Glomerular visceral epithelial cell (primary cell): ENCODE measurements around the gene ALG11.

ENCODE experiments used
- DNase-seq: peaks from one replicate; pipeline ENCODE4 v3.0.0-alpha.2; 2016; ENCODE audit errors: extremely low spot score

The ALG11 gene

DNA sequence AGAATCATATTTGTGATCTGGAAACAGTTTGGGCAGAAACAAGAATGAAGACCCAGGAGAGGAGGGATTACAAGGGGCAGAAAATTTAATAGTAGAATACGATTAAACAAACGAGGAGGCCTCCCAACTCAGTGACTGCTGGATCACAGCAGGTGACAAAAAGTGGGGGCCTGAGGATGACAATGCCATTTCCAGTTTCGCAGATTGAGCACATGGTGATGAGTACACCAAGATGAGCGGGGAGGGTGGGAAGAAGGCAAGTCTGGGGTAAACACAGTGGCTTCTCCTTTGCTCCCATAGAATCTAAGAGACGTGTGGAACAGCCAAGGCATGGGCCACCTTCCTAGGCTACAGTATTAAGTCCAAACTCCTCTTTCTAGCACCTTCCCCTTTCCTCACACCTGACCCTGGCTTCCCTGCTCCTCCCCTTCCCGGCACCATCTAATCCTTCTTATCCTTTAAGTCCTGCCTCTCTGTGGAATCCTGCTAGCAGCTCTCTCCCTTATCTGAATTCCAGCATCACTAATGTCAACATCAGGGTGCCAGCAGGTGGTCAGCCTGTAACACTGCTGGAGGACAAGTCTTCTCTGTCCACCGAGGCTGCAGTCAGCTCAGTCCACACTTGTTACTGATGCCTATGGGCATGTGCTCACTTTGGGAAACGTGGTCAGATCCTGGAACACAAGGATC lies 14.4 kb upstream of the ALG11 start:
- DNase-seq, result no peak

DNA sequence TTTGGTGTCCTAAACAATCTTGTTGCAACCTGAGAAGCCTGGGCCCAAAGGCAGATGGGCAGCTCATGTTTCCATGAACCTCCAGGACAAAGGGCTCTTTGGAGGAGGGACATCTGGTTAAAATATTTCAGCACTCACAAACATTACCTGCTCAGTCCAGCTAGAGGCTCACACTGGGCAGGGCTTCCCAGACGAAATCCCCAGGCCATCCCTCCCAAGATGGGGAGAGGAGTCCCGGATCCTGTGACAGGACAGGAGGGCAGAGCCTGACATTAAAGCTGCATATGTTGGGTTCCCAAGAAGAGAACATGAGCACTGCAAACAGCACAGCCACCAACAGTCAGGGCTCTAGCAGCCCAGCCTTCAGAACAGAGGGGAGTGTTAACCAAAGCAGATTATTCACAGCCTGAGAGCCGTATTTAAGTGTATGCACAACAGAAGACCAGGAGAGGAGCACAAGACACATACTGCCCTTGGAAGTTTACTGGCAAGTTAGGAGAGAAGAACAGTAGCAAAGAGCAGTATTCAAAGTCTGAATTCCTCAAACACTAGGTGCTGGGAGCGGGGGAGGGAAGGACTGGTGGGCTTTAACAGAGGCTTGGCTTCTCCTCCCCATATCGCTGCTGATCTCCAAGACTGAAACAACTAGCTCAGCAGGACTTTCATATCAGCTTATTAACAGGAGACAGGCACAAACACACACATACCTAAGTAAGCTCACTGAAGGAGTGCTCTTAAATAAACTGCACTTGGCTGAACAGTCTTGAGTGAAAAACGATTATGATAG lies 13.3 kb upstream of the ALG11 start:
- no peak for DNase-seq

DNA sequence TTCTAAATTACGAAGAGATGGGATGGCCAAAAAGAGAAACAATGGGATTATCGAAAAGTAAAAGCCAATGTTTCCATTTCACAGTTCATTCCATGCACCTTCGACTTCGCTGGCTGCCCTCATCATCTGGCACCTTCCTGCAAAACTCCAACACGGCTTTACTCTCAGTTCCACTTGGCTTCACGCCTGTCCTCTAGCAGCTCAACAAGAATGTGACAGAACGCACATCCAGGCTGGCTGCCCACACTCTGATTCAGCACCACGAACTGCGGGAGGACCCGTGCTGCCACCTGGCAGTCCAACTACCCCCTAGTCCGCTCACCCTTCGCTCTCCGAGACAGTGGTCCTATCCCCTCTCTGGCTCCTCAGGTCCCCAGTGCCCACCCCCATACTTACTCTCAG lies 12.7 kb upstream of the ALG11 start:
- peak; percentile 27 for DNase-seq

DNA sequence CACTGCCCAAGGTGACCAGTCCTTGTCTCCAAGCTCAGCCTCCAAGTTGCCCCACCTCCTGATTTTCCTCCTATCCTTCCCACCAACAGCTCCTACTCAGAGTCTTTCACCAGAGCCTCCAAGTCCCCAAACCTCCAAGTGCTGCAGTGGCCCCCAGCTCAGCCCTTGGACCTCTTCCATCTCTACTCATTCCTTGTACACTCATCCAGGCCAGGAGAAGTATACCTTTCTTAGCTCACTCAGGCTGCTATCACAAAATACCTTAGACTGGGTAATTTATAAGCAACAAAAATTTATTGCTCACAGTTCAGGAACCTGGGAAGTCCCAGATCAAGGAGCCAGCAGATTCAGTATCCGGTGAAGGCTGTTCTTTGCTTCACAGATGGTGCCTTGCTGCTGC lies 12.3 kb upstream of the ALG11 start:
- DNase-seq, result no peak

DNA sequence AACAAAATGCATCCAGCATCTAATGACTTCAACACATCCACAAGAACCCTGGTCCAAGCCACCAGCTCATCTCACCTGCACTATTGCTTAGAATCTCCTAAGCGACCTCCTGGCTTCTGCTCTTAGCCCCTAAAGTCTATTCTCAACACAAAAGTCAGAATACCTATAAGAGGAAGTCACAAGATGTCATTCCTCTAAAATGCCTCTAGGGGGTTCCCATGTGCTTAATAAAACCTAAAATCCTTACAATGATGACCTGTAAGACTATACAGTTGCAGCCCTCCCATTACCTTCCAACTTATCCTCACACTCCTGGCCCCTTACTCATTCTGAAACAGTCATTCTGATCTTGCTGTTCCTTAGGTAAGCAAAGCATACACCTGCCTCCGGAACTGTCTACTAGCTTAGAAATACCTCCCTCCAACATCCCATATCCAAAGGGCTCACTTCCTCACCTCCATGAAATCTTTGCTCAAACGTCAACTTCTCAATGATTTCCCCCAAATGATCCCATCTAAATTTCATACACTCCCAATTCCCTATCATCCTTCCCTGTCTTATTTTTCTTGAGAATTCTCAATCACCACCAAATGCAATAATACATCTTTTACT lies 11.0 kb upstream of the ALG11 start:
- peak; percentile 37 for DNase-seq

DNA sequence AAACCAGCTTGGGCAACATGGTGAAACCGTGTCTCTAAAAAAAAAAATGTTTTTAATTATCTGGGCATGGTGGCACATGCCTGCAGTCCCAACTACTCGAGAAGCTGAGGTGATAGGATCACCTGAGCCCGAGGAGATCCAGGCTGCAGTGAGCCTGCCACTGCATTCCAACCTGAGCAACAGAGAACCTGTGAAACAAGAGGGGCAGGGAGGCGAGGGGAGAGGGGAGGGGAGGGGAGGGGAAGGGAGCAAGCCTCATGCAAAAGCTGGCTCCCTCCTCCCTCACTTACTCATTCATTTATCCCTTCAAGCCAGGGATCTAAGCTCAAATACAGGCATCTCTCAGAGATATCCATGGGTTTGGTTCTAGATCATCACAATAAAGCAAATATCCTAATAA lies 9.8 kb upstream of the ALG11 start:
- DNase-seq, result no peak

DNA sequence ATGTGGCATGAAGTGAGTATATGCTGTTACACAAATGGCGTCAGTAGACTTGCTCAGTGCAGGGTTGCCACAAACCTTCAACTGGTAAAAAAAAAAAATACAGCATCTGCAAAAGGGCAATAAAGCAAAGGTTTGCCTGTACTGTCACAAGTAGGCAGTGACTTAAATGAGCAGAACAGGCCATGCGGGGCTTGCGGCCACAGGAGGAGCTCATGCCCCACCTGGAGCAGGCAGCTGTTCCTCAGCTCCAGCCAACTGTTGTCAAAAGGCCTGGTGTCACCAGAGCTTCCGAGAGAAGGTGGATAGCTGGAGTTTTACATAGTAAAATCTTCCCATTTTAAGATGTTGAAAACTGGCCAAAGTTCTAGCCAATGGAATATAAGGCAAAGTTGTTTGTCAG lies 8.7 kb upstream of the ALG11 start:
- no peak for DNase-seq

DNA sequence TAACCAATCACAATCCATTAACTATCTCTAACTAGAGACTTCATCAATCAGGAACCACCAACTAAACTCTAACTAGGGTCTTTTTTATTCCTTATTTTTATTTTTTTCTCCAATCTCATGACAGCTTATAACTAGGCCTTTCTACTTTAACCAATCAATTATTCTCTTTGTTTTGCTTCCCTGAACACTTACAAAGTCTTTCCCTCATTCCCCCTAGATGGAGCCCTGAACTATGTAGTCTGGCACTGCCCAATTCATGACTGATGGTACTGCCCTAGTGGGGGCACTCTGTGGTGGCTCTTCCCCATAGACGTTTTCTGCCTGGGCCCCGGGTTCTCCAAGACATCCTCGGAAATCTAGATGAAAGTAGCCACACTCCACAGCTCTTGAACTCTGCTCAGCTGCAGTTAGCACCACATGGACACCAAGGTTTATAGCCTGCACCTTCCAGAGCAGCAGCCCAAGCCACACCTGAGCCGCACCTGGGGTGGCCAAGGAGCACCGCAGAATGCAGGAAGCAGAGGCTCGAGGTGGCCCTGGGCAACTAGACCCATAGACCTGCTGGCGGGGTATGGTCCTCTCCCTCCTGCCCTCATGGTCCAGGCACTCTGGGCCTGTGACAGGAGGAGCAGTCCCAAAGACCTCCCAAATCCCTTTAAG lies 7.6 kb upstream of the ALG11 start:
- DNase-seq, result no peak

DNA sequence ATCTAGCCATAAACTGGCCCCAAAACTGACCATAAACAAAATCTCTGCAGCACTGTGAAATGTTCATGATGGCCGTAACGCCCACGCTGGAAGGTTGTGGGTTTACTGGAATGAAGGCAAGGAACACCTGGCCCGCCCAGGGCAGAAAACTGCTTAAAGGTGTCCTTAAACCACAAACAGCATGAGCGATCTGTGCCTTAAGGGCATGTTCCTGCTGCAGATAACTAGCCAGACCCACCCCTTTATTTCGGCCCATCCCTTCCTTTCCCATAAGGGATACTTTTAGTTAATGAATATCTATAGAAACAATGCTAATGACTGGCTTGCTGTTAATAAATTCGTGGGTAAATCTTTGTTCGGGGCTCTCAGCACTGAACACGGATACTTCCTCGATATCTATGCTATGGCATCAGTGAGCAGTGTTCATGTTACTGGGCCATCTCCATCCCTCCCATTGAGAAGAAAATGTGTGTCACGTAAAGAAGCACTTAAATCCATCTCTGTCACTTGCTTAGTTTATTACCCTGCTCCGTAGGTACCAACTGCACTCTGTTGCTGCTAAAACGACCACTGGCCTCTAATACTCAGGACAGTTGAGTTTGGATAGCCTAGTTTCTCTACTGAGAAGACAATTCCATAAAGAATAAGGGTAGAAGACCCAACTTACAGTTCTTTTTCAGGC lies 6.2 kb upstream of the ALG11 start:
- no peak for DNase-seq

DNA sequence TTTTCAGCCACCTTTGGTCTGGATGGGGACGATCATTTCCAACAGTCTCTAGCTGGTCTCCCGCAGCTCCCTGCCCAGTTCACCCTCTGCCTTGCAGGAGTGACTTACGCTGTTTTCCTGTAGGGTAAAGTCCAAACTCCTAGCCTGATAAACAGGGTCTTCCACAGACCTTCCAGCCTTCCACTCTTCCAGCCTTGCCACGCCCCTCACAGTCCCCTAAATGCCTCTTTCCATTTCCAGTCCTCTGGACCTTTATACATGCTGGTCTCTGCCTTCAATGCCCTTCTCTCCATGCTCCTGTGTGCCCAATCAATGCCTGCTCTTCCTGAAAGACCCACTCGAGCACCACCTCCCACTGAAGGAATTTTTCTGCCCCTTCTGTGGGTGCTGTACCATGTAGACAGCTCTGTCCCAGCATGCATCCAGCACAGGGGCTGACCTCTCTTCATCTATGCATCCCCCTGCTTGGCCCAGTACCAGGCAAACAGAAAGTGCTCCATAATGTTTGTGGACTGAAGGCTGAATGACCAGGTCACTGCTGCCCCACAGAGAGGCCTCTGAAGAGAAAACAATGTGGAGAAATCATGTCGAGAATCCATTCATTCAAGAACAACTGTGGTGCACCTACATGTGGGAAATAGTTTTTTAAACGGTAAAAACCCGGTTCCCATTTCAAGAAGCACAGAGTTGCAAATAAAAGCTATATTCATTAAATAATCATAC lies 5.5 kb upstream of the ALG11 start:
- no peak for DNase-seq

DNA sequence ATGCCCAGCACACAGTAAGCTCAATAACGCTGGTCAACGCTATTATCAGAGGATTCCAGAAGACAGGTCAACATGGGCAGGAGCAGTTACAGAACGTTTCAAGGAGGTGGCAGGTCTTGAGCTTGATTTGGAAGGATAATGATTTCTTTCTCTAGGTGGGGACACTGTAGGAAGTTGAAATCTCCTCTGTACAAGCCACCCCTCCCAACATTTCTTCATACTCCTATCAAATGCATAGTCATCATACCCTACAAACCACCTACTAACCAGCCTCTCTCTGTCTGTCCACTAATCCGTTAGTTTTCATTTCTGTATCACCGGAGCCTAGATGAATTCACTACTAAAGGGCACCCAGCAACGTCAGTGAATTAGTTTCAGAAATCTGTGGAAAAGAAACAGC lies 2.3 kb upstream of the ALG11 start:
- no peak for DNase-seq

DNA sequence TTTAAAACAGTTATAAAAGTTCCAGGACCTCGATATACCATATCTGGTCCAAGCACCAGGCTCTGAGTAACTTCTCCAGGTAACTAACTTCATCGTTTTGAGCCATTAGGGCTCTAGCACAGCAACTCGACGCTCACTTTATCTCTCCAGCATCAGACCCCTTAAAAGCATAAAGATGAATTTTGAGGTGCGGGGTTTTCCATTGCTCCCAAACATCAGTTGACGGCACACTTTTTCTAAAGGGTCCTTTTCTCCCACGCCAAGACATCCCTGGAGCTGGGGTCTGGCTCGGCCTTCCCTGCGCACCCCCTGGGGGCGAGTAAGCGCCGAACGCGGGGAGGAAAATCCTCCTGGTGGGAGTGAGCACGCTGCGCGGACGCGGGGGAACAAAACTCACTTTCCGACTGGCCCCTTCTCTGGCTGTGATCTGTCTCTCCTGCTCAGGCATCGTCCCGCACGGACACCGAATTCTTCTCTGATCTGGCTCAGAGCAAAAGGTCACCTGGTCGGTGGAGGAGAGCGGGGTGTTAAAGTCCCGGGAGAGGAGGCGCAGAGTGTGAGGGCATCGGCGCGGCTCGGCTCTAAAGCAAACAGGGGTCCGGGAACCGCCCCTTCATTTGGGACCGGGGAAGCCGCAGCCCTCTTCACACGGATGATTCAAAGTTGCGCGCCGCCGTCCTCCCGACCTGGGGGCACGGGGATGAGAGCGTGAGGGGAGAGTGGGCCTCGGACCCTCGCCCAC lies 1.1 kb upstream of the ALG11 start, which contains the start of gene ATP7B:
TSS of gene ATP7B (minus strand) at position 561 of the 742 bp plus-strand sequence. CDS start at position 448, 113 bp downstream.
- peak; percentile 15 for DNase-seq

DNA sequence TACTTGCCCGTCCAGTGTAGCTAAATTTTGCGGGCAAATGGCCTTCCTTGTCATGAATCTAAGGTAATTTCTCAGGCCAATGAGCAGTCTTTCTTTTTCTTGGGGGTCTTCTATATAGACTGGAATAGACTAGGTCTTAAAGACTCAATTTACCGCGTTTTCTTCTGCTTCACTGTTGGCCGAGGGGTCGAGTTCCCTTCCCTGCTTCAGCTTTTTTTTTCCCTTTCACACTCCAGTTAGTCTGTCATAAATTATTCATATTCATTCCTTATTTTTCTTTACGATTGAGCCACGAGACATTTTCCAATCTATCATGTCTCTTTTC lies 276 bp downstream of the ALG11 start:
- no peak for DNase-seq

DNA sequence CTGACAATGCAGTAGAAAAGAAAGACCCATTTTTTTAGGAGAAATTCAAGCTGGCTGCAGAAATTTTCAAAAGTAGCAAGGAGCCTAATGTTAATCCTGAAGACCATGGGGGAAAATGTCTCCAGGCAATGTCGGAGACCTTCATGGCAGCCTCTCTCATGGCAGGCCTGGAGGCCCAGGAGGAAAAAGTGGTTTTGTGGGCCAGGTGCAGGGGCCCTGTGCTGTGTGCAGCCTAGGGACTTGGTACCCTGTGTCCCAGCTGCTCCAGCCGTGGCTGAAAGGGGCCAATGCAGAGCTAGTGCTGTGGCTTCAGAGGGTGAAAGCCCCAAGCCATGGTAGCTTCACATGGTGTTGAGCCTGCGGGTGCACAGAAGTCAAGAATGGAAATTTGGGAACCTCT lies 4.1 kb downstream of the ALG11 start:
- DNase-seq, result no peak

DNA sequence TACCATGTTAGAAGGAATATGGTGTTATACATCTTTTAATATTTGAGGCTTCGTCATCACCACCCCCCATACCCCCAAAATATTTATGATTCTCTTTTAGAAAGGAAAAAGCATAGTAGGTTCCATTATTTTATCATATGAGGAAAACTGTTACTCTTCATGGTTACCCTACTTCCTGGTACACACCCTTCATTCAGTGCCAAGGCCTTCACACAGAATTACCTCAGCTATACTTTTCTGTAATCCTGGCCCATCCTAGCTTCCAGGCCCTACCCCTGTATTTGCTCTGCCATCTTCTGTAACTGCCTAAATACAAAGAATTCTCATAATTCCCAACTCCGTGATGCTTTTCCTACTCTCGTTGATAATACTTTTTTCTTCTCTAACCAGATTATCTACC lies 8.0 kb downstream of the ALG11 start:
- DNase-seq, result no peak

DNA sequence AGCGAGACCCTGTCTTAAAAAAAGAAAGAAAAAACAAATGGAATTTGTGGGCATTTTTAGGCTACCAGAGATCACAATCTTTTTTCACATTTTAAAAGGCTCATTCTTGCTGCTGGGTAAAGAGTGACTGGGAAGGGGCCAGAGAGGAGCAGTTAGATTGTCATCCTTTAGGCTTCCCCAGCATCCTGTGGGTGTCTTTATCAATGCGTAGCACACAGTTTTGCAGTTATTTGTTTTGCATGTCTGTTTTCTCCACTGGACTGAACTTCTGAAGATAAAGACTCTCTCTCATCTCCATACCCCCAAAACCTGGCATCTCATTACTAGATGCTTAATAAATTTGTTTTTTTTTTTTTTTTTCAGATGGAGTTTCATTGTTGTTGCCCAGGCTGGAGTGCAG lies 10.2 kb downstream of the ALG11 start:
- no peak for DNase-seq

DNA sequence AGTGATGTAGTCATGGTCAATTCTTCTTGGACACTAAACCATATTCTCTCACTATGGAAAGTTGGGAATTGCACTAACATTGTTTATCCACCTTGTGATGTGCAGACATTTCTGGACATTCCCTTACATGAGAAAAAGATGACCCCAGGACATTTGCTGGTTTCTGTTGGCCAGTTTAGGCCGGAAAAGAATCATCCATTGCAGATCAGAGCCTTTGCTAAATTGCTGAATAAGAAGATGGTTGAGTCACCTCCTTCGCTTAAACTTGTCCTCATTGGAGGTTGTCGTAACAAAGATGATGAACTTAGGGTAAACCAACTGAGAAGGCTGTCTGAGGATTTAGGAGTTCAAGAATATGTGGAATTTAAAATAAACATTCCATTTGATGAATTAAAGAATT lies 12.3 kb downstream of the ALG11 start, which contains the start of gene UTP14C:
TSS of gene UTP14C (plus strand) at position 211 of the 400 bp plus-strand sequence. CDS start 4,114 bp downstream, outside the sequence.
- DNase-seq, result no peak

DNA sequence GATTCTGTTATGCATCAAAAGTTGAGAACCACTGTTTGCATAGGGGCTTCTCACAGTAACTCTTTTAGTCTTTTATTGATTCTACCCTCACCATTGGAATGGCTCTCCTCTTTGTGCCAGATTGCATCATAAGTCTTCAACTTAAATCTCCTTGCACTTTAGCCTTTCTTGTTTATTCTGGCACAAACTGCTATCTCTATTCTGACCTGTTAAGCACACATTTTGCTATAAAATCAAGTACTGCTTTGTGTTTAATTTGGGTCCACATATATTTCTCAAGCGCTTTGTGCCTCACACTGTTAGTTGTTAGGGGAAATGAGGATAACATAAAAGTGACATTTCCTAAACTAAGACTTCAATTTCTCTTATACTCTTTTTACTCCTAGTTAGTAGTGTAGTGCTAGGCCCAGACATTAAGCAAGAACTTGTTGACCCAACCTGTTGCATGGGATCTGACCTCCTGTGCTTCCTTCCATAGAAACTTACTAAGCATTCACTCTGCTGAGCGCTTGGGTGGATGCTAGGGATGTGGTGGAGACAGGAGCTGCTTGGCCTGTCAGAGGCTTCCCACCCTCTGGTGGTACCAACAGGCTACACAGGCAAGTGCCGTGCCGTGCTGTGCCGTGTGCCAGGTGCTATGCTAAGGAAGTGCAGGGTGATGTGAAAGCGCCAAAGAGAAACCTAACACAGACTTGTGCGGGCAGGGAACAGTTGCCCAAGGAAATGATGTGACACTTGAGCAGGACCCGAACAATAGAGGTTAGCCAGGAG lies 13.5 kb downstream of the ALG11 start:
- no peak for DNase-seq

DNA sequence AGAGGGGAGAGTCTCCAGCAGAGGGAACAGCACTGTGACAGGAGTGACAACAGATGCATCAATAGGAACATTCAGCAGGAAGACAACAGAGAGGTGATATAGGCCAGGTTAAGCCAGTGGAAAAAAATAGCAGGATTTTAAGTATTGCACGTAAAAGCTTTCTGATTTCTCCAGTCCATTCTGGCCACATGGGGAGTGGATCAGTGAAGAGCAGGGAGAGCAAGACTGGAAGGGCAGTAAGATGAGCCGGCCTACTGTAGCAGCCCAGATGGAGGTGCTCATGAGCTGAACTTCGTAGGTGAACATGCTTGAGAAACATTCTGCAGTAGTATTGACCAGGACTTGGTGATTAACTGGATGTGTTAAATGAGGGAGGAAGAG lies 14.0 kb downstream of the ALG11 start:
- no peak for DNase-seq

DNA sequence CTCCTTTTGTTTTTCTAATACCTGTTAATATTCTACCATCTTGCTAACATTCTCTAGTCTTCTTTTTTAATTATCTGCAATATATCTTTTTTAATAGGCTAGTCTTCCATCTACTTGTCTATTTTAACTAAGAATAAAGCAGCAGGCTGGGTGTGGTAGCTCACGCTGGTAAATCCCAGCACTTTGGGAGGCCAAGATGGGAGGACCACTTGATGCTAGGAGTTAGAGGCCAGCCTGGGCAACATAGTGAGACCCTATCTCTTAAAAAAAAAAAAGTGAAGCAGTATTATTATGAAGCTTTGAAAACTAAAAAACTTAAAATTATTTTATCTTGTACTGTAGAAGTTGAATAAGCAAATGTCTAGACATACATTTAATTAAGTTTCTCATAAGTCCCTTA lies 15.6 kb downstream of the ALG11 start:
- no peak for DNase-seq
